Skin epidermis (tissue), 12 donors: ENCODE data around the gene HTR1E.
"Not testable (repeated sequence)": the region's sequence is repeated elsewhere in the genome, so short reads cannot be mapped to it uniquely, and the experiment has no call there.

Experiments used
- H3K27ac ChIP-seq, 21 experiments: fragments of 200-600 bp; sonication (generic) in 11 of 21; one replicate each; pipeline ENCODE4 v1.5.0; 2020; ENCODE audit warnings: mild to moderate bottlenecking in 3 of 21, inconsistent platforms in 2 of 21, moderate library complexity in 2 of 21
- H3K4me3 ChIP-seq, 7 experiments: fragments of 200-600 bp; sonication (generic) in 2 of 7; one replicate each; pipeline ENCODE4 v1.5.0; 2020; ENCODE audit warnings: inconsistent platforms in 2 of 7, mild to moderate bottlenecking in 2 of 7, moderate library complexity in 1 of 7

Gene HTR1E

GRCh38 chr6:86966271-86966670, 28.9 kb downstream of the HTR1E start:
- Histone ChIP-seq H3K4me3 (no peak overlapping the region), H3K27ac (no peak overlapping the region)

DNA sequence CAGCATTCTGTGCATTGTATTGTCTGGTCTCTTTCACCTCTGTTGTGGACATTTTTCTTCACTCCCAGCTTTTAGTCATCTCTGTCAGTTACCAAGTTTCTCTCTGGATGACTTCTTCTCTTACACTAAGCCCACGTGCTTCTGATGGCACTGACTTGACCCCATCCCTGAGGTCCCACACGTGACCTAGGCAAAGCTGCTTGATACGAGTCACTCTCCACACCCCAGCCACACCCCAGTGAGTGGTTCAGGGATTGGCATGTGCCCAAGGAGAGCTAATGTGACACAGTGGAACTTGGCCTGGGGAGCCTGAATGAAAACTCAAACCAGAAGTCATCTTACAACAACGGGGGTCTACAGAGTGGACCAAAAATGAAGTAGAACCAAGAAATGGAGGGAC, 32.2 kb downstream of the HTR1E start:
- Histone ChIP-seq H3K4me3 (no peak overlapping the region), H3K27ac (no peak overlapping the region)

DNA sequence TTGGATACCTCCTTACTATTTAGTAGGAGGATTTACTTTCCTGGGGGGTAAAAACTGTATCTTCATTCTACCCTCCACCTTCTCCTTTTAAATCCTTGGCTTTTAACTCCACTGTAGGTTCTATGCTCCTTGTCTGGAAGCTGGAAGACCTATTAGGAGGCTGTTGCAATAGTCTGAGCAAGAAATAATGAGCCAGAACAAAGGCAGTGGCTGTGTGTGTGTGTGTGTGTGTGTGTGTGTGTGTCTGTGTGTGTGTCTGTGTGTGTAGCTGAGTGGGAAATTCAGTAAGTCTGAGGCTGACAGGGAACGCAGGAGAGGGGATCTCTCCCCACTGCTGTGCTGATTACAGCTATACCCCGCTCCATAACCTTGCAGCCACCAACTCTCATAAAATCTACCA, 35.8 kb downstream of the HTR1E start:
- H3K4me3 ChIP-seq, result no peak overlapping the region
- H3K27ac ChIP-seq, result no peak overlapping the region

- Histone ChIP-seq H3K4me3 (no peak overlapping the region), H3K27ac (no peak overlapping the region)
Observed at GRCh38 chr6:86978251-86978650, 40.9 kb downstream of the HTR1E start.

DNA sequence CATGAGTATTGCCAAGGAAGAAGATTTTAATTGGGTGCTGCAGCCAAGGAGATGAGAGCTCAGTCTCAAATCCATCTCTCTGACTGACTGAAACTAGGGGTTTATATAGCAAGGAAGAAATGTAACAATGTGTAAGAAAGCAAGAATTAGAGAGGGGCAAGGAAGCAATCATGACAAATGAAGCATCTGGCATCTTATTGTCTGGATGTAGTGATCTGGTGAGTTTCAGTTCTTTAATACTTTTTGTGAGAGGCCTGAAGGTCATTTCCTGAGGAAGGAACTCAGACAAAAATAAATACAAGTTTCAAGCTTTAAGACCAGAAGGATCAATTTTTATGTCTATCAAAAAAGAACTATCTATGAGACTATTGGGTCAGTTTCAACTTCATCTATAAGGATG, 64.2 kb downstream of the HTR1E start:
- H3K27ac ChIP-seq, result no peak overlapping the region
- no peak overlapping the region for H3K4me3 ChIP-seq

DNA sequence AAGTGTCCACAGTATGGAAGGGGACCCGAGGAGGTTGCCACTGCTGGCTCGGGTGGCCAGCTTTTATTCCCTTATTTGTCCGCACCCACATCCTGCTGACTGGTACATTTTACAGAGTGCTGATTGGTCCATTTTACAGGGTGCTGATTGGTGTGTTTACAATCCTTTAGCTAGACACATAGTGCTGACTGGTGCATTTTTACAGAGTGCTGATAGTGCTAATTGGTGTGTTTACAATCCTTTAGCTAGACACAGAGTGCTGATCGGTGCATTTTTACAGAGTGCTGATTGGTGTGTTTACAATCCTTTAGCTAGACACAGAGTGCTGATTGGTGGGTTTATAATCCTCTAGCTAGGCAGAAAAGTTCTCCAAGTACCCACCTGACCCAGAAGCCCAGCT, 65.1 kb downstream of the HTR1E start:
- H3K27ac ChIP-seq, H3K4me3 ChIP-seq: not testable (repeated sequence)

DNA sequence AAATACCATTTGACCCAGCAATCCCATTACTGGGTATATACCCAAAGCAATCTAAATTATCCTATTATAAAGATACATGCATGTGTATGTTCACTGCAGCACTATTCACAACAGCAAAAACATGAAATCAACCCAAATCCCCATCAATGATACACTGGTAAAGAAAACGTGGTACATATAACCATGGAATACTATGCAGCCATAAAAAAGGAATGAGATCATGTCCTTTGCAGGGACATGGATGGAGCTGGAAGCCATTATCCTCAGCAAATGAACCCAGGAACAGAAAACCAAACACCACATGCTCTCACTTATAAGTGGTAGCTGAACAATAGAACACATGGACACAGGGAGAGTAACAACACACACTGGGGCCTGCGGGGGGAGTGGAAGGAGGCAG, 69.2 kb downstream of the HTR1E start:
- not testable (repeated sequence) for H3K27ac ChIP-seq, H3K4me3 ChIP-seq

DNA sequence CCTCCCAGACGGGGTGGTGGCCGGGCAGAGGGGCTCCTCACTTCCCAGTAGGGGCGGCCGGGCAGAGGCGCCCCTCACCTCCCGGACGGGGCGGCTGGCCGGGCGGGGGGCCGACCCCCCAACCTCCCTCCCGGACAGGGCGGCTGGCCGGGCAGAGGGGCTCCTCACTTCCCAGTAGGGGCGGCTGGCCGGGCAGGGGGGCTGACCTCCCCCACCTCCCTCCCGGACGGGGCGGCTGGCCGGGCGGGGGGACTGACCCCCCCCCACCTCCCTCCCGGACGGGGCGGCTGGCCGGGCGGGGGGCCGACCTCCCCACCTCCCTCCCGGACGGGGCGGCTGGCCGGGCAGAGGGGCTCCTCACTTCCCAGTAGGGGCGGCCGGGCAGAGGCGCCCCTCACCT, 72.3 kb downstream of the HTR1E start:
- not testable (repeated sequence) for H3K27ac ChIP-seq, H3K4me3 ChIP-seq

DNA sequence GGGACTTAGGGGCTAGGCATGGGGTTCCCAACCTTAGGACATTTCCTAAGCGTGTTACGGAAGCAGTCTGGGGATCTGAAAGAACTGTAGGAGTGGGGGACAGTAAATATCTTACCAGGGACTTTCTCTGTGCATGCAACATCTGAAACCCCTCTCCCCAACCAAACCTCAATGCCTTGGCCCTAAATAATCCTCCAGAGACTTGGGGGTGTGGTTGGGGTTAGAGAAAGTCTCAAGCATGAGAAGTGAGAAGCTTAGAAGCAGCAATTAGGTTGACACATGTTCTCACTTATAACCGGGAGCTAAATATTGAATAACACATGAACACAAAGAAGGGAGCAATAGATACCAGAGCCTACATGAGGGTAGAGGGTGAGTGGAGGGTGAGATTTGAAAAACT, 74.7 kb downstream of the HTR1E start:
- no peak overlapping the region for H3K27ac ChIP-seq
- no peak overlapping the region for H3K4me3 ChIP-seq

GRCh38 chr6:87012743-87013142, 75.4 kb downstream of the HTR1E start:
- Histone ChIP-seq H3K4me3 (no peak overlapping the region), H3K27ac (no peak overlapping the region)

DNA sequence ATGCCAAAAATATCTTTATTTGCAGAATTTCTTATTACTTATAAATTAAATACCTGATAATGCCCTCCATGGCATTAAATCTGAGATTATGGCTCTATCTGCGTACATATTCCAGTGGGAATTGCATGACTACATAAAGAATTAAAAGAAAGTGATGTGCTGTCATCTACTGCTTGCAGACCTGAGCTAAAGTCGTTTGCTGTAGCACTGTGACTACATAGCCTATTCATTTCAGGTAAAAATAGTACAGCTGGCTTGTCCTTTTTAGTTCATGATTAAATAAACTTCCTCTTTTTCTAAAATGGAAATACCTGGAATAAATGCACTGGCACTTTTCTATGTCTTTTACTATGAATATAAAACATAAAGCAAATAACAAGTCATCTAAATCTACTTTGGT, 79.4 kb downstream of the HTR1E start:
- no peak overlapping the region for H3K27ac ChIP-seq

GRCh38 chr6:87027021-87027420, 89.7 kb downstream of the HTR1E start:
- Histone ChIP-seq H3K4me3 (no peak overlapping the region), H3K27ac (no peak overlapping the region)

More for the DNA sequence above, 79.4 kb downstream of the HTR1E start:
- no peak overlapping the region for H3K4me3 ChIP-seq

DNA sequence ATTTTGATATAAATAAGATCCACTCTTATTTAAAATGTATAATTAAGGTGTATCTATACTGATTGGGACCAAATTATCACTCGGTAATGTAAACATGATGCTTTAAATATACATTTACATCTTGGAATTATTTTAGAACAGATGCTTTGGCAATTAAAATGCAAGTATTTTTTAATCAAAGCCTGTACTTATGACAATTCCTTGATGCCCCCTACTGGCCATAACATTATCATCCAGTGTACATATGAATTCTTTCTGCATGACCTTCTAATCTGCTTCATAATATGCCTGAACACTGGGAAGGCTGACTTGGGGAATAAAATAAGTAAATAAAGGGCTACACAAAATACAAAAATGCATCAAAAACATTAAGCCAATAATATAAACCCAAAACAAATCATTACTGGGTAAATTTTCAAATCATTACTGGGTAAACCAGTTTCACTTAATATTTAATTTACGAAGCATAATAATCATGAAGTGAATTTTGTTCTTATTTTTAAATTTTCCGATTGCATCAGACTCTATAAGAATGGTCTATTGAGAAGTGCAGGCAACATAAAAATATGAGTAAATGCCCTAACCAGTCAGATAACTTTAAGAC, 92.5 kb downstream of the HTR1E start:
- no peak overlapping the region for H3K27ac ChIP-seq
- no peak overlapping the region for H3K4me3 ChIP-seq

- H3K4me3 ChIP-seq, result no peak overlapping the region
- H3K27ac ChIP-seq, result no peak overlapping the region
Observed at GRCh38 chr6:87040729-87041128, 103.4 kb downstream of the HTR1E start.

DNA sequence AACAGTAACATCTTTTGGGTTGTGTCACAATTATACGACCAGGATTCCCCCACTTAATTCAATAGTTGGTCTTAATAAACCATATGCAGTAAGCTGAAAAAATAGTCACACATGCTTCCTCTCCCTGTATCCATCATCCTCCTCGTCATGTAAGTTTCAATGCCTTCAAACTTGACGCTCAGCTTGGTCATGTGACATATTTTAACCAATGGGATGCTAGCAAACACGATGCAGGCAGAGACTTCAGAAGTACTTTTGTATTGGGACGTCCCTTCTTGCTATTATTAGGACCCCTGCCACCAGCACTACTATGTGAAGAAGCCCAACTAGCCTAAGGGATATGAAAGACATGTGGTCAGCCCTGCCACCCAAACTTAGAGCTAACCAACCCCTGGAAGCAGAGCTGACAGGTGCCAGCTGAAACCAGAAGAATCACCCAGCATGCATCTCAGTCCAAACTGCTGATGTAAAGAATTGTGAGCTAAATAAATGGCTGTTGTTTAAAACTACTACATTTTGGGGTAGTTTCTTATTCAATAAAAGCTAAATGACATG, 108.3 kb downstream of the HTR1E start:
- H3K27ac ChIP-seq, result no peak overlapping the region
- no peak overlapping the region for H3K4me3 ChIP-seq

- Histone ChIP-seq H3K27ac (no peak overlapping the region), H3K4me3 (no peak overlapping the region)
Observed at GRCh38 chr6:87049779-87050178, 112.5 kb downstream of the HTR1E start.

DNA sequence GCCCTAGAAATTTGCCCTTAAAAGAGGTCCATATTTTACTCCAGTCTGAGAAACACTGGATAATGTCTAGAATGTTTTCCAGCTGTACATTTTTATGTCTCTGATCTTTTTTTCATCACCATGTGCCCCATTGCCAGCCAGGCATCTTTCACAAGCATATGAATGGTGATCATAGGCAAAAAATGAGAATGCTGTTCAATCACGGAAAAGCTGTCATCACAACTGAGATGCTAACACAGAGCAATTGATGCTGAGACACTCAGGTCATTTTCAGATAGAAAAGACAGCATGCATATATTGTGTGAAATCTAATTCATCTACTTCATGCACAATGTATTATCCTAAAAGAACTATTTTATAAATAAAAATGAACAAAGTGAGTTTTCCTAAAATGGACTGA, 116.0 kb downstream of the HTR1E start:
- no peak overlapping the region for H3K4me3 ChIP-seq
- H3K27ac ChIP-seq, result no peak overlapping the region

GRCh38 chr6:87054143-87054833, 117.0 kb downstream of the HTR1E start:
- H3K27ac ChIP-seq, result no peak overlapping the region
- no peak overlapping the region for H3K4me3 ChIP-seq

DNA sequence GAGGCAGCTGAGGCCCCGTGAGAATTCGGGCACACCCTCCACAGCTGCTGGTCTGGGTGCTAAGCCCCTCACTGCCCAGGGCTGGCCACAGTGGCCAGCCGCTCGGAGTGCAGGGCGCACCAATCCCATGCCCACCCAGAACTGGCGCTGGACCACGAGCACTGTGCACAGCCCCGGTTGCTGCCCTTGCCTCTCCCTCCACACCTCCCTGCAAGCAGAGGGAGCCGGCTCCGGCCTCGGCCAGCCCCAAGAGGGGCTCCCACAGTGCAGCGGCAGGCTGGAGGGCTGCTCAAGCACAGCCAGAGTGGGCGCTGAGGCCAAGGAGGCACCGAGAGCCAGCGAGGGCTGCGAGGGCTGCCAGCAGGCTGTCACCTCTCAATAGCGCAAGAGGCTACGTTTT, 122.6 kb downstream of the HTR1E start:
- no peak overlapping the region for H3K27ac ChIP-seq

DNA sequence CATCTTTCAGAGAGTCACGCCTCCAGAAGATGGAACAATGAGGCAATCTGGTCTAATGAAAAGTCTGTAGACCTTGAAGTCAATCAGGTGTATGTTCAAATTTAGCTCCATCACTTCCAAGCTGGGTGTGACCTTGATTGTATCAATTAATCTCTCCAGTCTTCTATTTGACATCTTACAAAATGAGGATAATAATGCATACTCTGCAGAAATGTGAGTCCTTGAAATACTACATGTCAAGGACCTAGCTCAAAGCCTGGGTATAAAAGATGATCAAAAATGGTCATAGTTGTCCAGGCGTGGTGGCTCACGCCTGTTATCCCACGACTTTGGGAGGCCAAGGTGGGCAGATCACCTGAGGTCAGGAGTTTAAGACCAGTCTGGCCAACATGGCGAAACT, 127.8 kb downstream of the HTR1E start:
- no peak overlapping the region for H3K27ac ChIP-seq
- no peak overlapping the region for H3K4me3 ChIP-seq

More for the DNA sequence above, 122.6 kb downstream of the HTR1E start:
- H3K4me3 ChIP-seq, result no peak overlapping the region
